Myometrial cell (primary cell): ENCODE data around the gene RXYLT1. TPM values are rescaled to one million over a fixed set of nuclear protein-coding genes. Genes with fewer than 3 reads are reported as not detected.

Source experiments
- total RNA-seq: library from RNA; depleted of rRNA; stranded (reverse); fragments of >200 nt; gene quantifications from 2 replicates; pipeline ENCODE4 v1.2.3, GENCODE V29; 2015

Gene RXYLT1
- total RNA-seq, result 13.3 and 33.7 TPM in 2 replicates

GRCh38 chr12:63779498-63780481, at the start of gene RXYLT1:
TSS of gene RXYLT1 (plus strand) at chr12:63779909. CDS start at chr12:63779961, 52 bp downstream.

GRCh38 chr12:63844391-63845341, 65.0 kb downstream of the RXYLT1 start, which contains the start of gene SRGAP1:
TSS of gene SRGAP1 (plus strand) at chr12:63844700. CDS start at chr12:63844817, 117 bp downstream.

Other genes starting within 250 kb of the RXYLT1 start
- 1.4 and 7.6 TPM in 2 replicates for gene DPY19L2, start 111.4 kb upstream of the RXYLT1 start, total RNA-seq
- gene SRGAP1, start 64.8 kb downstream of the RXYLT1 start, total RNA-seq, result 5.8 and 6.2 TPM in 2 replicates